ENCODE results near the gene RALGPS2.

- TF ChIP-seq CTCF (IDR thresholded peaks at IDR 0.05; ENCODE audit: low read depth, low read length), result no peak
- no peak for TF ChIP-seq EZH2phosphoT487 (IDR thresholded peaks at IDR 0.05; ENCODE audit: low read depth)
Observed at GRCh38 chr1:178713259-178713658, 11.8 kb upstream of the RALGPS2 start.

Data from OCI-LY3 (cell line).